K562 (cell line): ENCODE measurements around the gene ELMO1. TPM values are rescaled to one million over a fixed set of nuclear protein-coding genes. Genes with fewer than 3 reads are reported as not detected.

Source experiments
- ATAC-seq: fragments of 200-7000 bp; cut with Tn5 transposase; 3 replicates; pipeline ENCODE4 v1.9.1; 2020; ENCODE audit warnings: moderate library complexity
- BruUV-seq: library from RNA; stranded (reverse); fragments of 400-500 nt; replicated peaks from 2 replicates; lab custom pipeline; 2021; lab: Mats Ljungman, UMichigan
- CTCF ChIA-PET: fragments of 300-600 bp; formaldehyde crosslinking; extraction: SDS; loops from one replicate; lab custom pipeline; 2021; ENCODE audit warnings: low intra/inter-chr PET ratio; lab: Yijun Ruan, JAX
- POLR2A ChIA-PET: fragments of 300-600, 350-650 bp; sonication (Branson Sonifier 250); formaldehyde crosslinking; extraction: SDS; loops from one replicate; lab custom pipeline; 2021; ENCODE audit warnings: antibody characterized with exemption, inconsistent platforms; lab: Yijun Ruan, JAX
- DNase-seq, 4 experiments: peaks; one replicate each; pipeline versions ENCODE4 v3.0.0 to v3.0.0-alpha.2; 2011 to 2018; ENCODE audit warnings: low spot score in 3 of 4, mixed read lengths in 3 of 4; ENCODE audit errors: extremely low read depth in 1 of 4
- FAIRE-seq: peaks from 2 replicates; lab custom pipeline; 2011; peaks lifted over from hg19 to GRCh38; lab: Jason Lieb, UNC
- H2AFZ ChIP-seq: 2 replicates; pipeline ENCODE4 v1.6.0; 2011; ENCODE audit warnings: low read depth, low read length, control low read depth, inconsistent platforms
- H3K27ac ChIP-seq: fragments of 200-600 bp; 3 replicates; pipeline ENCODE4 v1.8.0; 2011; ENCODE audit warnings: low read depth, mild to moderate bottlenecking, control low read depth, inconsistent platforms, low read length, moderate library complexity, mixed read lengths; ENCODE audit errors: extremely low read depth
- H3K27me3 ChIP-seq, 2 experiments: fragments of 300-600 bp in 1 of 2; 2 replicates in 1 of 2; 3 replicates in 1 of 2; pipeline versions ENCODE4 v1.6.0 to v1.8.0; 2011; ENCODE audit warnings: inconsistent platforms in 2 of 2, low read length in 2 of 2, mild to moderate bottlenecking in 1 of 2, mixed read lengths in 1 of 2, moderate library complexity in 1 of 2; ENCODE audit not compliant: control insufficient read depth in 2 of 2, insufficient read depth in 2 of 2
- H3K36me3 ChIP-seq: fragments of 300-600 bp; 3 replicates; pipeline ENCODE4 v1.8.0; 2011; ENCODE audit warnings: mild to moderate bottlenecking, low read length, inconsistent platforms; ENCODE audit not compliant: control insufficient read depth, insufficient read depth
- H3K4me1 ChIP-seq, 2 experiments: fragments of 200-600 bp in 1 of 2; replicated peaks in 1 of 2; 2 replicates in 1 of 2; 3 replicates in 1 of 2; pipeline versions ENCODE4 v1.5.1 to v1.8.0; 2011; ENCODE audit warnings: inconsistent platforms in 2 of 2, low read length in 2 of 2, mild to moderate bottlenecking in 1 of 2, mixed read lengths in 1 of 2, moderate library complexity in 1 of 2; ENCODE audit not compliant: control insufficient read depth in 2 of 2, insufficient read depth in 2 of 2
- H3K4me2 ChIP-seq: 2 replicates; pipeline ENCODE4 v1.6.1; 2011; ENCODE audit warnings: low read length, control low read depth, inconsistent platforms, mixed read lengths; ENCODE audit not compliant: insufficient read depth
- H3K4me3 ChIP-seq: fragments of 200-600 bp; sonication (generic), shearing (Covaris generic); 2 replicates; pipeline ENCODE4 v1.5.1; 2016; ENCODE audit warnings: control low read depth, inconsistent platforms
- H3K79me2 ChIP-seq: fragments of 200-600 bp; 3 replicates; pipeline ENCODE4 v1.8.0; 2011; ENCODE audit warnings: low read length, inconsistent platforms; ENCODE audit not compliant: control insufficient read depth, insufficient read depth
- H3K9ac ChIP-seq, 2 experiments: 2 replicates each; pipeline versions ENCODE4 v1.6.0 to v1.6.1; 2011; ENCODE audit warnings: low read depth in 2 of 2, low read length in 2 of 2, control low read depth in 1 of 2, inconsistent platforms in 1 of 2, mild to moderate bottlenecking in 1 of 2, mixed read lengths in 1 of 2; ENCODE audit not compliant: insufficient read depth in 1 of 2
- H3K9me1 ChIP-seq: one replicate; pipeline ENCODE4 v1.6.0; 2011; ENCODE audit warnings: inconsistent platforms, mild to moderate bottlenecking, low read length, moderate library complexity; ENCODE audit not compliant: control insufficient read depth, insufficient read depth
- H3K9me3 ChIP-seq: replicated peaks from 2 replicates; pipeline ENCODE4 v1.5.1; 2011; ENCODE audit warnings: low read depth, low read length, inconsistent platforms; ENCODE audit not compliant: control insufficient read depth, insufficient read depth
- H4K20me1 ChIP-seq: replicated peaks from 2 replicates; pipeline ENCODE4 v1.6.1; 2011; ENCODE audit warnings: low read length, inconsistent platforms, mixed read lengths; ENCODE audit not compliant: control insufficient read depth, insufficient read depth
- DIDO1 ChIP-seq: fragments of 450-650 bp; IDR thresholded peaks from 2 replicates; pipeline ENCODE4 v1.6.1; 2016; ENCODE audit warnings: low read depth, missing biosample characterization, missing genetic modification characterization
- EGR1 ChIP-seq: fragments of 450-650 bp; conservative IDR thresholded peaks from 2 replicates; pipeline ENCODE4 v1.6.1; 2017; ENCODE audit warnings: mild to moderate bottlenecking
- HNRNPH1 ChIP-seq: fragments of 200-400 bp; formaldehyde crosslinking; optimal IDR thresholded peaks from 2 replicates; pipeline ENCODE3; 2017; ENCODE audit warnings: low read depth, mild to moderate bottlenecking, low read length, moderate library complexity
- MAFG ChIP-seq: fragments of 450-650 bp; conservative IDR thresholded peaks from 2 replicates; pipeline ENCODE4 v1.6.1; 2016; ENCODE audit warnings: missing genetic modification characterization, missing compliant biosample characterization
- SIX5 ChIP-seq, 2 experiments: IDR thresholded peaks; 2 replicates each; pipeline ENCODE4 v1.6.1; 2011; ENCODE audit warnings: low read length in 2 of 2, borderline replicate concordance in 1 of 2, low read depth in 1 of 2, mild to moderate bottlenecking in 1 of 2, moderate library complexity in 1 of 2; ENCODE audit not compliant: insufficient read depth in 1 of 2
- THRAP3 ChIP-seq: fragments of 450-650 bp; IDR thresholded peaks from 2 replicates; pipeline ENCODE4 v1.6.1; 2016; ENCODE audit warnings: mild to moderate bottlenecking, inconsistent platforms, borderline replicate concordance
- ZNF551 ChIP-seq: fragments of 250-450 bp; sonication (Bioruptor Pico); IDR thresholded peaks from 2 replicates; pipeline ENCODE4 v1.5.0; 2021; ENCODE audit warnings: mild to moderate bottlenecking, moderate library complexity
- ZSCAN29 ChIP-seq: fragments of 450-650 bp; IDR thresholded peaks from 2 replicates; pipeline ENCODE4 v1.6.1; 2017
- WGBS: fragments of 100-300 bp; shearing (Covaris generic); methylation state at CpG from one replicate; pipeline ENCODE4 v1.1.6; 2016; ENCODE audit warnings: low coverage, mixed read lengths; ENCODE audit not compliant: insufficient coverage; ENCODE audit errors: missing lambda C conversion rate; 5-methylcytosine and 5-hydroxymethylcytosine counted together
- in situ Hi-C: fragments of 300-500 bp; cut with MboI; formaldehyde crosslinking; loops from 4 replicates; pipeline ENCODE4 v1.15.0; 2018; ENCODE audit warnings: inconsistent platforms, mixed read lengths
- intact Hi-C: fragments of 100-400 bp; cut with micrococcal nuclease; formaldehyde crosslinking; loops from 2 replicates; pipeline ENCODE4 v1.14.2; 2022
- polyA plus RNA-seq, 8 experiments: library from polyadenylated mRNA; depleted of rRNA in 4 of 8; stranded (reverse) in 5 of 8; unstranded in 3 of 8; fragments of >200 nt; fragmentation: Nextera tagmentation in 2 of 8; fragmentation: Illumina TruSeq in 1 of 8; extraction: Ambion mirVana in 2 of 8; extraction: Trizol in 1 of 8; gene quantifications; 2 replicates each; pipeline versions ENCODE4 v1.2.1 to v1.2.3, GENCODE V29; 2011 to 2014; ENCODE audit warnings: inconsistent platforms in 1 of 8, missing spikeins in 1 of 8
- total RNA-seq, 7 experiments: library from RNA; depleted of rRNA in 6 of 7; stranded (reverse); fragments of >200 nt in 6 of 7; fragmentation: Illumina TruSeq in 2 of 7; extraction: Trizol in 2 of 7; gene quantifications; 2 replicates each; pipeline versions ENCODE4 v1.2.1 to v1.2.3, GENCODE V29; 2011 to 2021; ENCODE audit warnings: low replicate concordance in 1 of 7
- TF ChIP-seq, protein P1 (sequence below), 2 experiments: fragments of 450-650 bp in 1 of 2; sonication (generic) in 1 of 2; formaldehyde crosslinking; conservative IDR thresholded peaks; 2 replicates each; pipeline versions ENCODE4 v1.4.0 to v1.8.1; 2020 to 2022; ENCODE audit warnings: mild to moderate bottlenecking in 1 of 2, missing genetic modification reagents in 1 of 2
- TF ChIP-seq, protein P2 (sequence below): sonication (generic); formaldehyde crosslinking; IDR thresholded peaks from 2 replicates; pipeline ENCODE4 v1.8.1; 2023; ENCODE audit warnings: mild to moderate bottlenecking, missing genetic modification reagents

The ELMO1 gene
- total and polyA plus RNA-seq, 9 of the 15 experiments (the other 6 are each of a cell fraction or from before 2014, with no cell fraction given) = 0.36 to 7.2 (median 3.6) TPM

DNA sequence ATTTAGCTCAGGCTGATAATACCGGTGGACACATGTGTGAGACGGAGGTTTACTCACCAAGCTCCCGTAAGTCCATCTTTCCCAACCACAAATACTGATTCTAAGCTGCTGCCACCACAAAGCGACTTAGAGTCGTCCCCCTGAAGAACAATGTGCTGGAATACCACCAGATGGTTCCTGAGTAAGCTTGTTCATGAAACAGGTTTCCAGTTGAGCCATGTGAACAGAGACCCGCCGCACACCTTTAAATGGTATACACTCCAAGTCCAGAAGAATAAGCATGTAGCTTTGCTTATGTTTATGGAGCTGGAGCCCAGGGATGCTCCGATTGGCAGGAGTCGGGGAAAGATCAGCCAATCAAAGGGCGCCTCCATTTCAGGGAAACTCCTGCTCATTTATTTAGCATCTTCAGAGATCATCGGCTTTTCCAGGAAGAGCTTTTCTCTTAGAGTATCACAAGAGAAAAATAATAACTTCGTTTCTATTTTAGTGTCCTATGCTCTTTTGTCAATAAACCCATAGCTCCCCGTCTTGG, 462.7 kb downstream of the ELMO1 start:
- in situ Hi-C loops = loop anchor here (10.0 kb wide), 1 partner anchor 199 kb away; no protein-coding TSS in a partner anchor
- H3K4me2 ChIP-seq = no peak overlapping the region
- FAIRE-seq = no peak

More for the DNA sequence above, 462.7 kb downstream of the ELMO1 start:
- Histone ChIP-seq H3K9me3 (no peaks in the 10 kb centered on the region), H3K79me2 (no peaks in the 10 kb centered on the region), H3K27me3 (0 out of 5 replicates have a peak, but pooled peaks cover 0 to 5% of the 10 kb centered on the region in 2 experiments), H2AFZ (no peak overlapping the region), H3K36me3 (no peaks in the 10 kb centered on the region), H3K9me1 (no peaks in the 10 kb centered on the region), H3K4me1 (no peaks in the 10 kb centered on the region), H4K20me1 (no peaks in the 10 kb centered on the region), H3K9ac (no peak overlapping the region)
- CTCF ChIA-PET = interaction anchor here (1.4 kb wide), 1 partner anchor 213 kb away, joined by 7 read pairs; no protein-coding TSS in a partner anchor
- POLR2A ChIA-PET = interaction anchor here (0.9 kb wide), 1 partner anchor 125 kb away, joined by 4 read pairs; no protein-coding TSS in a partner anchor
- WGBS = 1% methylated on average over 13 of the region's 13 CpGs
- intact Hi-C loops = no loop called here
- BruUV-seq = no TSS peak
- DNase-seq = no peak
- TF ChIP-seq MAFG (tag) = no peak
- no peak for TF ChIP-seq THRAP3
- no peak for TF ChIP-seq ZNF551 (CRISPR knock-in tag)
- TF ChIP-seq SIX5 (IDR thresholded peaks at IDR 0.05; ENCODE audit: borderline replicate concordance in 1 of 2, insufficient read depth in 1 of 2, low read depth in 1 of 2, low read length in 2 of 2) = no peak
- TF ChIP-seq, protein P1, sequence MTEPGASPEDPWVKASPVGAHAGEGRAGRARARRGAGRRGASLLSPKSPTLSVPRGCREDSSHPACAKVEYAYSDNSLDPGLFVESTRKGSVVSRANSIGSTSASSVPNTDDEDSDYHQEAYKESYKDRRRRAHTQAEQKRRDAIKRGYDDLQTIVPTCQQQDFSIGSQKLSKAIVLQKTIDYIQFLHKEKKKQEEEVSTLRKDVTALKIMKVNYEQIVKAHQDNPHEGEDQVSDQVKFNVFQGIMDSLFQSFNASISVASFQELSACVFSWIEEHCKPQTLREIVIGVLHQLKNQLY (CRISPR knock-in tag; conservative IDR thresholded peaks at IDR 0.05) = no peak
- no peak for TF ChIP-seq ZSCAN29
- TF ChIP-seq, protein P2, sequence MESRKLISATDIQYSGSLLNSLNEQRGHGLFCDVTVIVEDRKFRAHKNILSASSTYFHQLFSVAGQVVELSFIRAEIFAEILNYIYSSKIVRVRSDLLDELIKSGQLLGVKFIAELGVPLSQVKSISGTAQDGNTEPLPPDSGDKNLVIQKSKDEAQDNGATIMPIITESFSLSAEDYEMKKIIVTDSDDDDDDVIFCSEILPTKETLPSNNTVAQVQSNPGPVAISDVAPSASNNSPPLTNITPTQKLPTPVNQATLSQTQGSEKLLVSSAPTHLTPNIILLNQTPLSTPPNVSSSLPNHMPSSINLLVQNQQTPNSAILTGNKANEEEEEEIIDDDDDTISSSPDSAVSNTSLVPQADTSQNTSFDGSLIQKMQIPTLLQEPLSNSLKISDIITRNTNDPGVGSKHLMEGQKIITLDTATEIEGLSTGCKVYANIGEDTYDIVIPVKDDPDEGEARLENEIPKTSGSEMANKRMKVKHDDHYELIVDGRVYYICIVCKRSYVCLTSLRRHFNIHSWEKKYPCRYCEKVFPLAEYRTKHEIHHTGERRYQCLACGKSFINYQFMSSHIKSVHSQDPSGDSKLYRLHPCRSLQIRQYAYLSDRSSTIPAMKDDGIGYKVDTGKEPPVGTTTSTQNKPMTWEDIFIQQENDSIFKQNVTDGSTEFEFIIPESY (CRISPR knock-in tag) = no peak
- no peak for TF ChIP-seq HNRNPH1
- no peak for TF ChIP-seq DIDO1 (tag)
- TF ChIP-seq EGR1 = no peak
- TF ChIP-seq, all 486 proteins: peak for 0
- ATAC-seq = no peak
- H3K4me3 ChIP-seq = no peak overlapping the region
- no peak overlapping the region for H3K27ac ChIP-seq
